Peyer's patch (tissue), 4 donors: ENCODE data around the gene NTN4.
"Not testable (repeated sequence)": the region's sequence is repeated elsewhere in the genome, so short reads cannot be mapped to it uniquely, and the experiment has no call there.

Source experiments
- POLR2A ChIP-seq, 2 donors: fragments of 450-650 bp; IDR thresholded peaks; one replicate each; pipeline ENCODE4 v1.5.1; 2017; ENCODE audit warnings: antibody characterized with exemption in 2 of 2, mild to moderate bottlenecking in 2 of 2, moderate library complexity in 2 of 2
- TF ChIP-seq, protein P1 (sequence below), 6 experiments: fragments of 450-650 bp in 4 of 6; fragments of 200-600 bp in 2 of 6; sonication (generic) in 1 of 6; IDR thresholded peaks; one replicate each; pipeline ENCODE4 v1.5.1; 2017 to 2019; ENCODE audit warnings: antibody characterized with exemption in 6 of 6, mild to moderate bottlenecking in 3 of 6, moderate library complexity in 1 of 6

DNA sequence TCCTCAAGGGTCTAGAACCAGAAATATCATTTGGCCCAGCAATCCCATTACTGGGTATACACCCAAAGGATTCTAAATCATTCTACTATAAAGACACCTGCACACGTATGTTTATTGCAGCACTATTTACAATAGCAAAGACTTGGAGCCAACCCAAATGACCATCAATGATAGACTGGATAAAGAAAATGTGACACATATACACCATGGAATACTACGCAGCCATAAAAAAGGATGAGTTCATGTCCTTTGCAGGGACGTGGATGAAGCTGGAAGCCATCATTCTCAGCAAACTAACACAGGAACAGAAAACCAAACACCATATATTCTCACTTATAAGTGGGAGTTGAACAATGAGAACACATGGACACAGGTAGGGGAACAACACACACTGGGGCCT, 112.8 kb downstream of the NTN4 start:
- TF ChIP-seq, protein P1, sequence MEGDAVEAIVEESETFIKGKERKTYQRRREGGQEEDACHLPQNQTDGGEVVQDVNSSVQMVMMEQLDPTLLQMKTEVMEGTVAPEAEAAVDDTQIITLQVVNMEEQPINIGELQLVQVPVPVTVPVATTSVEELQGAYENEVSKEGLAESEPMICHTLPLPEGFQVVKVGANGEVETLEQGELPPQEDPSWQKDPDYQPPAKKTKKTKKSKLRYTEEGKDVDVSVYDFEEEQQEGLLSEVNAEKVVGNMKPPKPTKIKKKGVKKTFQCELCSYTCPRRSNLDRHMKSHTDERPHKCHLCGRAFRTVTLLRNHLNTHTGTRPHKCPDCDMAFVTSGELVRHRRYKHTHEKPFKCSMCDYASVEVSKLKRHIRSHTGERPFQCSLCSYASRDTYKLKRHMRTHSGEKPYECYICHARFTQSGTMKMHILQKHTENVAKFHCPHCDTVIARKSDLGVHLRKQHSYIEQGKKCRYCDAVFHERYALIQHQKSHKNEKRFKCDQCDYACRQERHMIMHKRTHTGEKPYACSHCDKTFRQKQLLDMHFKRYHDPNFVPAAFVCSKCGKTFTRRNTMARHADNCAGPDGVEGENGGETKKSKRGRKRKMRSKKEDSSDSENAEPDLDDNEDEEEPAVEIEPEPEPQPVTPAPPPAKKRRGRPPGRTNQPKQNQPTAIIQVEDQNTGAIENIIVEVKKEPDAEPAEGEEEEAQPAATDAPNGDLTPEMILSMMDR (IDR thresholded peaks at IDR 0.05): not testable (repeated sequence)
- TF ChIP-seq POLR2A (IDR thresholded peaks at IDR 0.05): not testable (repeated sequence)
